ENCODE measurements around the gene CLK3. TPM values are rescaled to one million over a fixed set of nuclear protein-coding genes. Genes with fewer than 3 reads are reported as not detected.

Gene CLK3
- total RNA-seq, 4 donors from 2014 or later: 123 to 361 (median 213) TPM

- Histone ChIP-seq H3K4me3 (no peak overlapping the region), H3K27me3 (no peaks in the 10 kb centered on the region), H3K36me3 (no peaks in the 10 kb centered on the region), H3K4me1 (peaks cover 0 to 21% (median 3%) of the 10 kb centered on the region in 4 donors), H3K9me3 (no peaks in the 10 kb centered on the region), H3K27ac (peak overlapping the region in 1 of 4 donors; percentile 59)
- DNase-seq: no peak
- TF ChIP-seq CTCF (IDR thresholded peaks at IDR 0.05) (no peak), POLR2A (IDR thresholded peaks at IDR 0.05) (no peak)
These were observed 46.6 kb downstream of the CLK3 start for GRCh38 chr15:74662064-74662860.

- Histone ChIP-seq H3K9me3 (no peaks in the 10 kb centered on the region), H3K4me3 (no peak overlapping the region), H3K4me1 (peaks cover 0 to 21% (median 3%) of the 10 kb centered on the region in 4 donors), H3K36me3 (no peaks in the 10 kb centered on the region), H3K27me3 (no peaks in the 10 kb centered on the region), H3K27ac (peak overlapping the region in 3 of 4 donors; percentile 45 to 81 (median 72))
- no peak for DNase-seq
- TF ChIP-seq POLR2A (IDR thresholded peaks at IDR 0.05) (no peak), CTCF (IDR thresholded peaks at IDR 0.05) (no peak)
These were observed 47.8 kb downstream of the CLK3 start for GRCh38 chr15:74663303-74664027.

GRCh38 chr15:74664028-74664616 is 48.5 kb downstream of the CLK3 start:
- peaks cover 0 to 21% (median 3%) of the 10 kb centered on the region in 4 donors for H3K4me1 ChIP-seq

GRCh38 chr15:74664670-74665069 is 49.0 kb downstream of the CLK3 start:
- Histone ChIP-seq H3K36me3 (no peaks in the 10 kb centered on the region), H3K9me3 (no peaks in the 10 kb centered on the region), H3K4me1 (peaks cover 0 to 21% (median 3%) of the 10 kb centered on the region in 4 donors), H3K27ac (peak overlapping the region in 3 of 4 donors; percentile 30 to 81 (median 72)), H3K4me3 (no peak overlapping the region), H3K27me3 (no peaks in the 10 kb centered on the region)
- TF ChIP-seq POLR2A (IDR thresholded peaks at IDR 0.05) (no peak), CTCF (IDR thresholded peaks at IDR 0.05) (no peak)
- DNase-seq: no peak

More at GRCh38 chr15:74664028-74664616, 48.5 kb downstream of the CLK3 start:
- Histone ChIP-seq H3K27me3 (no peaks in the 10 kb centered on the region), H3K27ac (peak overlapping the region in 3 of 4 donors; percentile 45 to 81 (median 72)), H3K4me3 (no peak overlapping the region), H3K9me3 (no peaks in the 10 kb centered on the region), H3K36me3 (no peaks in the 10 kb centered on the region)
- peak in 3 of 6 experiments; percentile 22 to 42 (median 29) for TF ChIP-seq CTCF (IDR thresholded peaks at IDR 0.05)
- no peak for TF ChIP-seq POLR2A (IDR thresholded peaks at IDR 0.05)
- DNase-seq: peak in 2 of 3 donors; percentile 71 to 83

GRCh38 chr15:74667975-74668374 is 52.3 kb downstream of the CLK3 start:
- Histone ChIP-seq H3K27me3 (no peaks in the 10 kb centered on the region), H3K4me1 (peaks cover 0 to 19% (median 3%) of the 10 kb centered on the region in 4 donors), H3K27ac (no peak overlapping the region), H3K36me3 (peaks cover 0 to 23% (median 0%) of the 10 kb centered on the region in 3 donors), H3K4me3 (no peak overlapping the region), H3K9me3 (no peaks in the 10 kb centered on the region)
- TF ChIP-seq POLR2A (IDR thresholded peaks at IDR 0.05): no peak
- TF ChIP-seq CTCF (IDR thresholded peaks at IDR 0.05): no peak
- no peak for DNase-seq

Measured in Peyer's patch (tissue), 4 donors.